ENCODE results near the gene TPD52L2.
"Not testable (repeated sequence)": the region's sequence is repeated elsewhere in the genome, so short reads cannot be mapped to it uniquely, and the experiment has no call there.

Gene TPD52L2

GRCh38 chr20:63916371-63916939 lies 51.4 kb downstream of the TPD52L2 start:
- not testable (repeated sequence) for H3K9me3 ChIP-seq (ENCODE audit: control insufficient read depth in 1 of 2, low read length in 2 of 2); H3K27me3 ChIP-seq (ENCODE audit: control insufficient read depth in 1 of 2, insufficient read depth in 2 of 2, low read length in 2 of 2); H3K9ac ChIP-seq (ENCODE audit: low read depth in 1 of 2, low read length in 2 of 2); H3K4me3 ChIP-seq (ENCODE audit: low read depth in 1 of 2, low read length in 2 of 2); H3K27ac ChIP-seq (ENCODE audit: low read depth, low read length)
- peaks cover 9 to 27% of the 10 kb centered on the region in 2 donors for H3K36me3 ChIP-seq (ENCODE audit: control insufficient read depth in 1 of 2, insufficient read depth in 2 of 2, low read length in 2 of 2)
- peaks cover 16 to 17% of the 10 kb centered on the region in 2 donors for H3K4me1 ChIP-seq (ENCODE audit: control insufficient read depth in 1 of 2, insufficient read depth in 2 of 2, low read length in 2 of 2)

GRCh38 chr20:63917811-63918210 lies 52.7 kb downstream of the TPD52L2 start:
- no peaks in the 10 kb centered on the region for H3K27me3 ChIP-seq (ENCODE audit: control insufficient read depth in 1 of 2, insufficient read depth in 2 of 2, low read length in 2 of 2)
- no peaks in the 10 kb centered on the region for H3K9me3 ChIP-seq (ENCODE audit: control insufficient read depth in 1 of 2, low read length in 2 of 2)
- no peak overlapping the region for H3K4me3 ChIP-seq (ENCODE audit: low read depth in 1 of 2, low read length in 2 of 2)
- H3K27ac ChIP-seq (ENCODE audit: low read depth, low read length): no peak overlapping the region
- H3K4me1 ChIP-seq (ENCODE audit: control insufficient read depth in 1 of 2, insufficient read depth in 2 of 2, low read length in 2 of 2): peaks cover 3 to 5% of the 10 kb centered on the region in 2 donors
- no peak overlapping the region for H3K9ac ChIP-seq (ENCODE audit: low read depth in 1 of 2, low read length in 2 of 2)
- peaks cover 9 to 27% of the 10 kb centered on the region in 2 donors for H3K36me3 ChIP-seq (ENCODE audit: control insufficient read depth in 1 of 2, insufficient read depth in 2 of 2, low read length in 2 of 2)

GRCh38 chr20:63919130-63919529 lies 54.1 kb downstream of the TPD52L2 start:
- H3K36me3 ChIP-seq (ENCODE audit: control insufficient read depth in 1 of 2, insufficient read depth in 2 of 2, low read length in 2 of 2): peaks cover 9 to 23% of the 10 kb centered on the region in 2 donors
- no peak overlapping the region for H3K27ac ChIP-seq (ENCODE audit: low read depth, low read length)
- H3K4me1 ChIP-seq (ENCODE audit: control insufficient read depth in 1 of 2, insufficient read depth in 2 of 2, low read length in 2 of 2): no peaks in the 10 kb centered on the region
- H3K9ac ChIP-seq (ENCODE audit: low read depth in 1 of 2, low read length in 2 of 2): no peak overlapping the region
- no peaks in the 10 kb centered on the region for H3K9me3 ChIP-seq (ENCODE audit: control insufficient read depth in 1 of 2, low read length in 2 of 2)
- H3K4me3 ChIP-seq (ENCODE audit: low read depth in 1 of 2, low read length in 2 of 2): no peak overlapping the region
- no peaks in the 10 kb centered on the region for H3K27me3 ChIP-seq (ENCODE audit: control insufficient read depth in 1 of 2, insufficient read depth in 2 of 2, low read length in 2 of 2)

- H3K4me3 ChIP-seq (ENCODE audit: low read depth in 1 of 2, low read length in 2 of 2): no peak overlapping the region
- H3K9ac ChIP-seq (ENCODE audit: low read depth in 1 of 2, low read length in 2 of 2): no peak overlapping the region
- no peaks in the 10 kb centered on the region for H3K27me3 ChIP-seq (ENCODE audit: control insufficient read depth in 1 of 2, insufficient read depth in 2 of 2, low read length in 2 of 2)
- peaks cover 9 to 19% of the 10 kb centered on the region in 2 donors for H3K36me3 ChIP-seq (ENCODE audit: control insufficient read depth in 1 of 2, insufficient read depth in 2 of 2, low read length in 2 of 2)
- no peaks in the 10 kb centered on the region for H3K4me1 ChIP-seq (ENCODE audit: control insufficient read depth in 1 of 2, insufficient read depth in 2 of 2, low read length in 2 of 2)
- no peak overlapping the region for H3K27ac ChIP-seq (ENCODE audit: low read depth, low read length)
- H3K9me3 ChIP-seq (ENCODE audit: control insufficient read depth in 1 of 2, low read length in 2 of 2): no peaks in the 10 kb centered on the region
Observed at GRCh38 chr20:63920226-63920625, 55.2 kb downstream of the TPD52L2 start.

GRCh38 chr20:63923651-63924050 lies 58.6 kb downstream of the TPD52L2 start:
- Histone ChIP-seq H3K36me3 (ENCODE audit: control insufficient read depth in 1 of 2, insufficient read depth in 2 of 2, low read length in 2 of 2) (peaks cover 17 to 25% of the 10 kb centered on the region in 2 donors), H3K4me3 (ENCODE audit: low read depth in 1 of 2, low read length in 2 of 2) (no peak overlapping the region), H3K9ac (ENCODE audit: low read depth in 1 of 2, low read length in 2 of 2) (no peak overlapping the region), H3K4me1 (ENCODE audit: control insufficient read depth in 1 of 2, insufficient read depth in 2 of 2, low read length in 2 of 2) (no peaks in the 10 kb centered on the region), H3K27me3 (ENCODE audit: control insufficient read depth in 1 of 2, insufficient read depth in 2 of 2, low read length in 2 of 2) (no peaks in the 10 kb centered on the region), H3K27ac (ENCODE audit: low read depth, low read length) (no peak overlapping the region), H3K9me3 (ENCODE audit: control insufficient read depth in 1 of 2, low read length in 2 of 2) (no peaks in the 10 kb centered on the region)

- H3K4me3 ChIP-seq (ENCODE audit: low read depth in 1 of 2, low read length in 2 of 2): no peak overlapping the region
- no peak overlapping the region for H3K27ac ChIP-seq (ENCODE audit: low read depth, low read length)
- no peaks in the 10 kb centered on the region for H3K4me1 ChIP-seq (ENCODE audit: control insufficient read depth in 1 of 2, insufficient read depth in 2 of 2, low read length in 2 of 2)
- peaks cover 19 to 29% of the 10 kb centered on the region in 2 donors for H3K36me3 ChIP-seq (ENCODE audit: control insufficient read depth in 1 of 2, insufficient read depth in 2 of 2, low read length in 2 of 2)
- no peaks in the 10 kb centered on the region for H3K9me3 ChIP-seq (ENCODE audit: control insufficient read depth in 1 of 2, low read length in 2 of 2)
- H3K27me3 ChIP-seq (ENCODE audit: control insufficient read depth in 1 of 2, insufficient read depth in 2 of 2, low read length in 2 of 2): no peaks in the 10 kb centered on the region
- no peak overlapping the region for H3K9ac ChIP-seq (ENCODE audit: low read depth in 1 of 2, low read length in 2 of 2)
Observed at GRCh38 chr20:63924241-63924640, 59.2 kb downstream of the TPD52L2 start.

GRCh38 chr20:63926298-63926697 lies 61.2 kb downstream of the TPD52L2 start:
- H3K9ac ChIP-seq (ENCODE audit: low read depth in 1 of 2, low read length in 2 of 2): no peak overlapping the region
- peaks cover 35 to 42% of the 10 kb centered on the region in 2 donors for H3K36me3 ChIP-seq (ENCODE audit: control insufficient read depth in 1 of 2, insufficient read depth in 2 of 2, low read length in 2 of 2)
- H3K27me3 ChIP-seq (ENCODE audit: control insufficient read depth in 1 of 2, insufficient read depth in 2 of 2, low read length in 2 of 2): no peaks in the 10 kb centered on the region
- no peaks in the 10 kb centered on the region for H3K9me3 ChIP-seq (ENCODE audit: control insufficient read depth in 1 of 2, low read length in 2 of 2)
- no peaks in the 10 kb centered on the region for H3K4me1 ChIP-seq (ENCODE audit: control insufficient read depth in 1 of 2, insufficient read depth in 2 of 2, low read length in 2 of 2)
- H3K4me3 ChIP-seq (ENCODE audit: low read depth in 1 of 2, low read length in 2 of 2): no peak overlapping the region
- H3K27ac ChIP-seq (ENCODE audit: low read depth, low read length): no peak overlapping the region

GRCh38 chr20:63929071-63929470 lies 64.0 kb downstream of the TPD52L2 start:
- H3K27me3 ChIP-seq (ENCODE audit: control insufficient read depth in 1 of 2, insufficient read depth in 2 of 2, low read length in 2 of 2): no peaks in the 10 kb centered on the region
- H3K4me1 ChIP-seq (ENCODE audit: control insufficient read depth in 1 of 2, insufficient read depth in 2 of 2, low read length in 2 of 2): no peaks in the 10 kb centered on the region
- H3K4me3 ChIP-seq (ENCODE audit: low read depth in 1 of 2, low read length in 2 of 2): no peak overlapping the region
- peaks cover 52 to 61% of the 10 kb centered on the region in 2 donors for H3K36me3 ChIP-seq (ENCODE audit: control insufficient read depth in 1 of 2, insufficient read depth in 2 of 2, low read length in 2 of 2)
- no peak overlapping the region for H3K27ac ChIP-seq (ENCODE audit: low read depth, low read length)
- H3K9me3 ChIP-seq (ENCODE audit: control insufficient read depth in 1 of 2, low read length in 2 of 2): no peaks in the 10 kb centered on the region
- no peak overlapping the region for H3K9ac ChIP-seq (ENCODE audit: low read depth in 1 of 2, low read length in 2 of 2)

GRCh38 chr20:63929473-63929883 lies 64.4 kb downstream of the TPD52L2 start:
- not testable (repeated sequence) for H3K4me3 ChIP-seq (ENCODE audit: low read depth in 1 of 2, low read length in 2 of 2); H3K9ac ChIP-seq (ENCODE audit: low read depth in 1 of 2, low read length in 2 of 2); H3K9me3 ChIP-seq (ENCODE audit: control insufficient read depth in 1 of 2, low read length in 2 of 2); H3K27me3 ChIP-seq (ENCODE audit: control insufficient read depth in 1 of 2, insufficient read depth in 2 of 2, low read length in 2 of 2); H3K27ac ChIP-seq (ENCODE audit: low read depth, low read length); H3K4me1 ChIP-seq (ENCODE audit: control insufficient read depth in 1 of 2, insufficient read depth in 2 of 2, low read length in 2 of 2)
- H3K36me3 ChIP-seq (ENCODE audit: control insufficient read depth in 1 of 2, insufficient read depth in 2 of 2, low read length in 2 of 2): peaks cover 52 to 61% of the 10 kb centered on the region in 2 donors

- H3K36me3 ChIP-seq (ENCODE audit: control insufficient read depth in 1 of 2, insufficient read depth in 2 of 2, low read length in 2 of 2): peaks cover 67 to 77% of the 10 kb centered on the region in 2 donors
- no peak overlapping the region for H3K9ac ChIP-seq (ENCODE audit: low read depth in 1 of 2, low read length in 2 of 2)
- H3K9me3 ChIP-seq (ENCODE audit: control insufficient read depth in 1 of 2, low read length in 2 of 2): no peaks in the 10 kb centered on the region
- H3K27ac ChIP-seq (ENCODE audit: low read depth, low read length): no peak overlapping the region
- H3K4me3 ChIP-seq (ENCODE audit: low read depth in 1 of 2, low read length in 2 of 2): no peak overlapping the region
- H3K4me1 ChIP-seq (ENCODE audit: control insufficient read depth in 1 of 2, insufficient read depth in 2 of 2, low read length in 2 of 2): no peaks in the 10 kb centered on the region
- H3K27me3 ChIP-seq (ENCODE audit: control insufficient read depth in 1 of 2, insufficient read depth in 2 of 2, low read length in 2 of 2): no peaks in the 10 kb centered on the region
Observed at GRCh38 chr20:63930971-63931553, 66.0 kb downstream of the TPD52L2 start.
